GM23248 (cell line): Measurements from ENCODE around the gene ADARB1.

Experiments
- EZH2 ChIP-seq: fragments of 200-600 bp; sonication (generic); IDR thresholded peaks from 2 replicates; pipeline ENCODE4 v1.6.1; 2018; ENCODE audit warnings: antibody characterized with exemption, mild to moderate bottlenecking; ENCODE audit not compliant: insufficient read depth, poor library complexity, severe bottlenecking
- EZH2phosphoT487 ChIP-seq: fragments of 200-600 bp; sonication (generic); IDR thresholded peaks from 2 replicates; pipeline ENCODE4 v1.6.1; 2018; ENCODE audit warnings: antibody characterized with exemption, moderate library complexity, mild to moderate bottlenecking, low read depth; ENCODE audit not compliant: insufficient read depth

DNA sequence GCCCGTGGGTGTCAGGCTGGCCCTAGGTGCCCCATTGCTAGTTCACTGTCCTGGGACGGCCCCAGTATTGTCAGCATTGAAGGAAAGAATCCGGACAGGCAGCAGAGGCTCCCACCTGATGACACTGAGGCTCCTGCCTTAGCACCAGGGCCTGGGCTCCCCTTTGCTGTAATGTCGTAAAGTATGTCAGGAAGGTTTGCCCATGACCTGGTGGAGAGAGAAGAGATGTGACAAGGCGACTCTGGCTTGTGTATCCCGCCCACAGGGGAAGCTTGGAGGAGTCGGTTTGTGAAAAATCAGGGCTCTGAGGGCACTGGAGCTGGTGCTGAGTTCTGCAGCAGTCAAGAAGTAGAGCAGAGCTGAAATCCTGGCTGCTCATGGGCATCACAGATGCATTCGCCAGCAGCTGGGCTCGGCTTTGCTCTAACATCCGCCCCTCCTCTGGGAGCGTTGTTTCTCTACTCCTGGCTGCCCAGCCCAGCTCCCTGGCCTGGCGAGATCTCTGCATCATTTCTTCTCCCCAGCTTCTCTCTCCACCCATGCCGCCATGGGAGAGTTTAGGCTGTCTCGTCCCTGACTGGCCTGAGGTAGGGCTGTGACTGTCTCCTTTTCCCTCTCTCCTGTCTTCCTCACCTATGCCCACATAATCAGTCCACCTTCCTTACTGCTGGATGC, 74.1 kb downstream of the ADARB1 start:
- TF ChIP-seq EZH2 (no peak), EZH2phosphoT487 (no peak)
